ENCODE measurements around the gene KCNIP3.
"Not testable (repeated sequence)": the region's sequence is repeated elsewhere in the genome, so short reads cannot be mapped to it uniquely, and the experiment has no call there.

KCNIP3 gene

GRCh38 chr2:95296880-95297487 lies at the start of gene KCNIP3:
Gene KCNIP3 (plus strand): TSS chr2:95297347. CDS start chr2:95297439, 92 bp downstream.
- peak; percentile 17 for DNase-seq

DNA sequence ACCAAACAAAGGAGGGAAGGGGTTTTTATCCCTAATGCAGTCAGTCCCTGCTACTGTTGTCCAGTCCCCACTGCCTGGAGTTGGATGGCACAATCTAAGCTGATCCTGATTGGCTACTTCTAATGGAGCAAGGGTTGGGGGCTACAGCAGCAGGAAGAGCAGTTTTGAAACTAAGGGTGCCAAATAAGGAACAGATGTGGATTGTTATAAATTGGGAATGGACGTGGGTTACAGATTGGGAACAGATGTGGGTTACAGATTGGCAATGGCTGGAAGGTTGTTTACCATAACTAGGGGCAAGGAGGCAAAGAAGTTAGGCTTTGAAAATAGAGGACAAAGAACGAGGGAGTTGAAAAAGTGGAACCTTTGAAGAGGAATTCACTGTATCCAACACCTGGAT lies 38.9 kb upstream of the KCNIP3 start:
- DNase-seq, result no peak

DNA sequence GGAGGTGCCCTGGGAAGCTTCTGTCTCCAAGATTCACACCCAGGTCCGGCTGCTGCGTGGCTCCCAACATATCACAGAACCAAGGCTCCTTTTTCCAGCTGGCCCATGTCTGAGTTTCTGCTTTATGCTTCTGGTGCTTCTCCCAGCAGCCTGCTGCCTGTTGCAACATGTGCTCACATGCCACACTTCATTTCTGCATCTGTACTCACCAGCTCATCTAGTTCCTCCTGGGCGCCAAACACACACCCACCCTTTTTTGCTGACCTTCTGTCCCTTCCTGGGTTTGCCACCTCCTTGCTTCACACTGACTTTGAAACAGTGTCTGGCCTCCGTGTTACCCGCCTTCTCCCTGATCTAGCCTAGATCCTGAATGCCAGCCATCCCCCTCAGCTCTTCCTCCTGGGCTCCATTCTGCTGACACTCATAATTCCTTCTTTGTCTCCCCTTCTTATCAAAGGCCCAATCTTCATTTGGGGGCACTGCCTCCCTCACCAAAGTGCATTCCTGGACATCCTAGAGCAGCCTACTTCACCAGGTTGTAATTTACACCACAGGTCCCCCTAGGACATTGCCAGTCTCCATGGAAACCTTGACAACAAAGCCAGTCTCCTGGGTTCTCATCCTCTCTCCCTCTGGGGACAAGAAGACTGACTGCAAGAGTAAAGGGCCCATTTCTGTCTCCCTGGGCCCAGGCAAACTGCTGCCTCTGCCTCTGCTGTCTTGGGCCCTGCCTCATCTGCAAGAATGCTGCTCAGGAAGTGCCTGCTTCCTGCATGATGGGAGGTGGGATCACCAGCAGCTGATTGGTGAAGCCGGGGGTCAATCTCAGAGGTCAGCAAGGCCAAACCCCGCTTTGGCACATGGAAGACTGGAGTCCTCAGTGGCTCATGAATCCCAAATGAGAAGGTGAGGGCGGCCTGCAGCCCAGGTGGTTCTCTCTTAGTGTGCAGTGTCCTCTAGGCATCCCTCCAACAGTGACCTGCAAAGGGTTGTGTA lies 36.8 kb upstream of the KCNIP3 start:
- DNase-seq, result no peak

DNA sequence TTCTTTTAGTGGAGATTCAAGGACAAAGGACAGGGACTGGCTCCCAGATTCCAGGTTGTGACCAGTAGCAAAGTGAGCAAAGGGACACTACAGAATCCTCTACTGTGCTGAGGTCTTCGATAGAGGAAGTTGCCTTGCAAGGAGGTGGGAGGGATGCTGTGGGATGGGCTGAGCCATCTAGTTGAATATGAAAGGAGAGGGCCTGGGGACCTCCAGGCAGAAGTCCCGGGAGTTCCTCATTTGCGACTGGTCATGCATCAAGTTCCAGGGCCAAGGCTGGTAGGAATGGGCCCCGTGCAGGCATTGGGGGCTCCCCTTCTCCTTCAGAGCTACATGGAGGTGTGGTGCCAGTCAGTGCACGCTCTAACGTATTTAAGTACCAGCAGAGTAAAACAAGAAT lies 35.5 kb upstream of the KCNIP3 start:
- DNase-seq, result no peak

DNA sequence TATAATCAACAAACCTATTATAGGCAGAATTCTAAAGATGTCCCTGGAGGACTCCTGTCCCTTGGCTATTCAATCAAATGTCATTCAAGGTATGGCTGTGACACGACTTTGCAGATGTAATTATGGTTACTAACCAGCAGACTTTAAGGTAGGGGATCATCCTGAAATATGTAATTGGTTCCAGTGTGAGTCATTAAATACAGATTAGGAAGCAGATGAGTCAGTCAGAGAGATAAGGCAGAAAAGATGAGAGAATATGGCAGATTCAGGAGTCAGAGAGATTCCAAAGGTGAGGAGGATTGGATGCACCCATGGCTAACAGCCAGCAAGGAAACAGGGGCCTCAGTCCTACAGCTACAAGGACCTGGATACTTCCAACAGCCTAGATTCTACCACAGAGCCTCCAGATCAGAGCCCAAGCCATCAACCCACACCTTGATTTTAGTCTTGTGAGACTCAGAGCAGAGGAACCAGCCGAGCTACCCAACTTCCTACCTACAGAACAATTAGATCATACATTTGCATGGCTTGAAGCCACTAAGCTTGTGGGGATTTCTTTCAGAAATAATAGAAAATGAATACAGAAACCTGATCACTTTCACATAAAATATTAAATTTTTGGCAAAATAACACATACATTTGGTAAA lies 34.1 kb upstream of the KCNIP3 start:
- no peak for DNase-seq

GRCh38 chr2:95264624-95265023 lies 32.5 kb upstream of the KCNIP3 start:
- no peak for DNase-seq

GRCh38 chr2:95265182-95265581 lies 32.0 kb upstream of the KCNIP3 start:
- DNase-seq, result no peak

DNA sequence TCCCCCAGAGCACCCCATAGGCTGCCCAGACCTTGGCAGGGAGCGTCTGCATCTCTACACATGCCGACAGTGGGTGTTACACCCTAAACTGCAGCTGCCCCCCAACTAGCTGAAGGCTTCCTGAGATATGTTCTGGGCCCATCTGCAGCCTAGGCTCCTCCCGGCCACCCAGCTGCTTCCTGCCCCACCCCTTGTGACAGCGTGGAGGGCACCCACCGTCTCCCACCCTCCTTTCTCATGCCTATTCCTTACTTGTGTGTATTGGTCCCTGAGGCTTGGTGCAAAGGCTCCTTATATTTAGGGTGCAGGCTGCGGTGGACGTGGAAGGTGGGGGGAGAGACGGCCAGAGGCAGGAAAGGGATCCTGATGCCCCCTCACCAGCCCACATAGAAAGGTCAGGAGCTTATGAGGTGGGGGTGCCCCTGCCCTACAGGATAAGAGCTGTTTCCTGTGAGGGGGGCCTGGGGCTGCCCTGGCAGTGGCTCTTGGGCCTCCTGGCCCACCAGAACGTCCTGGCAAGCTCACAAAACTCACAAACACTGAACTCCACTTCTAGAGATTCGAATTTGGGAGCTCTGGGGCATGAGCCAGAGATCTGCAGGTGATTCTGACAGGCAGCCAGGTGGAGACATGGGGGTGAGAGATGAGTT lies 30.2 kb upstream of the KCNIP3 start:
- no peak for DNase-seq

DNA sequence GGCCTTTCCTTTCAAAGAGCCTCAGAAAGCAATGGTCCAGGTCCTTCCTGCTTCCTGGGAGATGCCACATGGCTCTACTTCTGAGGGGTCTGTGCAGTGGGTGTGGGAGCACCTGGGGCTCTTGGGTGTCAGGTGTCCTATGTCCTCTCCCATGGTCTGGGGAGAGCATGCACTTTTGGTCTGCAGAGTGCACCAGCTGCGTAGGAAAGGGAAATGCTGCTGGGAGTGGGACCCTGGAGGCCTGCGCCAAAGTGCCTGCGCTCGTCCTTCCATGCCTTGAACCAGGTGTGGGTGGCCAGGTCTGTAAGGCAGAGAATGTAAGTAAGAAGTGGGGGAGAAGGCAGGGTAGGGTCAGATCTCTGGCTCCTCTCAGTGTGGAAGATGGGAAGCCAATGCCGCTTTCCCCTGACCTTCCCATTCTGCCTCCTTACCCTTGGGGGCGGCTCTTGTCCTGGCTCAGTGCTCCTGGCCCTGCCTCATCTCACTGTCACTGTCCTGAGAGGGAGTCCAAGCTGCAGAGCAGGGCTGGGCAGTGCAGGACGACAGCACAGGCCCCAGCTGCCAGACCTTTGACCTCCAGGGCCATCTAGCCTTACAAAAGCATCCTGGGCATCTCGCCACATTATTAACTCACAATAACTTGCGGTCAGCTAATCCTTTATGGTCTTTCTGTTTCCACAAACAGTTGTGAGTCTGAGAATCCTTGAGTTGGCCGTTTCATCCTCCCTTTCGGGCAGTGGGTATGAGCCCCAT lies 29.5 kb upstream of the KCNIP3 start:
- no peak for DNase-seq

DNA sequence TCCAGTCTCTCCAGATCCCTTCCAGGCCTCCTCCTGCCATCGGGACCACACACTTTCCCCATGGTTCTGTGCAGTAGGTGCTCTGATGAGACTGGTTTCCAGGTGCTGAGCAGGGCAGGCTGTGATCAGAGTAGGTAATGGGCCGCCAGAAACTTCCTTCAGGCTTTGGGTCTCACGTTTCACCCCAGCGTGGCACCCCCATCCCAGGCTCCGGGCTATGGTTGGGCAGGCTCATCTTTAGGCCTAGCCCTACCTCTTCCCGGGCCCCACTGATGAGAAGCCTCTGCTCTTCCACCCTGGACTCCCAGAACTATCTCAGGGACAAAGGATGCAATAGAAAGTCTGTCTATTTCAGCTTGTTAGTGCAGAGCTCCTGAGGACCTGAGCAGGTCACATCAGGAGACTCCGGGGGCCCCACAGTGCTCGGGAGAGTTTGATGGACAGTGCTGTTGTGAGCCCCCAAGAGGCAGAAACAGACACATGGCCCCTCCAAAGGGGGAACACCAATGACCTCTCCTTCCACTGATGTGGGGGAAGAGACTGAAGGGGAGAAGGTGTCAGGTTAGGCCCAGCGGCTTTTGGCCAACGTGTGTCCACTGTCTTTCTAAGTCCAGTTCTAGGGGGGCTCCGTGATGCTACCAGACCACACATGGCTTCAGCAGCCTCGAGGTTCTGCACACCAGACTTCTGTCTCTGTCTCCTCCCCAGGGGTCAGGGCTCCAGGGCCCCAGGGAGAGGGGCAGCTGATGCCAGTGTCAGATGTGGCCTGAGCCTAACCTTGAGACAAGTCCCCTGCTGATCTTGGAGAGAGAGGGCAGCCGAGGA lies 28.7 kb upstream of the KCNIP3 start:
- DNase-seq, result no peak

- DNase-seq, result no peak
These were observed 28.0 kb upstream of the KCNIP3 start for GRCh38 chr2:95269036-95269680.

DNA sequence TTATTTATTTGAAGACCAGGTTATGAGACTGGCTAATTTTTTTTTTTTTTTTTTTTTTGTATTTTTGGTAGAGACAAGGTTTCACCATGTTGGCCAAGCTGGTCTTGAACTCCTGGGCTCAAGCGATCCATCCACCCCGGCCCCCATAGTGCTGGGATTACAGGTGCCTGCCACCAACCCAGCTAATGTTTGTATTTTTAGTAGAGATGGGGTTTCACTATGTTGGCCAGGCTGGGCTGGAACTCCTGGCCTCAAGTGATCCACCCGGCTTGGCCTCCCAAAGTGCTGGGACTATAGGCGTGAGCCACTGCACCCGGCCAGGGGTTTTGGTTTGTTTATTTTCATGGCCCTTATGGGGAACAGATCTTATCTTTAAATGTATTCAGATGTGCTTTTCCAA lies 27.4 kb upstream of the KCNIP3 start:
- not testable (repeated sequence) for DNase-seq

- no peak for DNase-seq
These were observed 26.5 kb upstream of the KCNIP3 start for GRCh38 chr2:95270541-95271081.

DNA sequence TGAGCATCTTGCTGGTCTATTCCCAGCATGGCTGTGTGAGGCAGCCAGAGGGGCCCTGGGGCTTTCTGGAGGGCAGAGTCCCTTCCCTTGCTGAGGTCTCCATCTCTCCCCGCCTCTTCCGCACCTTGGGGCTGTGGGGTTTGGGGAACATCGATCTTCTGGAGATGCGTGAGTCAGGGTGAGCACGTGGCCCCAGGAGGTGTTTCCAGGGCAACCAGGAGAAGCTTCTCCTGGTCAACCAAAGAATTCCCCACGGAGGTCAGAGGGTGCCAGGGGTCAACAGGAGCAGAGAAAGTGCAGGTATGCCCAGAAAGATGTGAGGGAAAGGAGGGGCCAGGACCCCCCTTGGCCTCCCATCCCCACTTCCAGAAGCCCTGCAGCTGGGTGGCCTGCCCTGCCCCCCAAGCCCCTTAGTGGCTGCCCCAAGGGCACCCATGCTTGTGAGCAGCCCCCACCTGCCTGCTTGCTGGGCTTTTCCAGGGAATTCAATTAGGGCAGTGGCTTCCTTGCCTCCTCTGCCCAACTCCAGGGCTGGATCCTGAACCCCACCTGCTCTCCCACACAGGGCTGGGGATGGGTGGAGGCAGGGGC lies 25.7 kb upstream of the KCNIP3 start:
- no peak for DNase-seq

DNA sequence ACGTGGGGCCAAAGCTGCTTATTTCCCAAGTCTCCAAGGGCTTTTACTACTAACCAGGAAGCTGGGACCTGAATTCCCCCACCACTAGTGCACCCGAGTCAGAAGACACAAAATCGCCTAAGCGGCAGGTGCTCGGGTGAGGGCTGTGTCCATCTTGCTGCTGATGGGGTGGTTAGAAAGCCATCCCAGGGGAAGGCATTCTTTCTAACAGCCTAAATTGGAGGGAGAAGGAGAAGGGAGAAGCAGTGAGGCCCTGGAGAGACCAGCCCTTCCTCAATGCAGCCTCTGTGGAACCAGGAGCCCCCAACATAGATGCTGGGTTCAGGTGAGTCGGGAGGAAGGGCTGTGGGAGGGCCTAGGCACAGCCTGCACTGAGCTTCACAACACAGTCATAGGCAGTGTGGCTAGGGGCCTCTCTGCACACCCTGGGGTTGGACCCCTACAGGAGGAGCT lies 24.8 kb upstream of the KCNIP3 start:
- DNase-seq, result no peak

DNA sequence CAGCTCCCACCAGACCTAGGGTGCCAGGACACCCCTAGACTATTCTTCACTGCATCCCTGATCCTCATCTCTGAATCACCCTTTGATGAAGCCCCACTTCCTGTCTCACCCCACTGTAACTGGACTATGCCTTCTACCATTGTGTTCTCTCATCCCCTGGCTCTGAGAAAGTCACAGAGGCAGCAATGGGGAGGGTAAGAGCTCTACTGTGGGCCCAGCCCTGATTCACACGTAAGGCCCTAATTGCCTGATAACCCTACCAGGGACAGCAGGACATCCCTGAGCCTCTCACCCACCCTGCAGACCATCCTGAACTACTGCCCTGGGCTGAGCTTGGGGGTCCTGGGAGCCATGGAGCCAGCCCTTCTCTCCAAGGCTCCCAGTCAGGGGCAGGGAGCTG lies 24.4 kb upstream of the KCNIP3 start:
- no peak for DNase-seq

- no peak for DNase-seq
These were observed 23.4 kb upstream of the KCNIP3 start for GRCh38 chr2:95273566-95274290.

GRCh38 chr2:95274291-95275150 lies 22.6 kb upstream of the KCNIP3 start, which contains the start of gene PROM2:
Gene PROM2 (plus strand): TSS chr2:95274449. CDS start chr2:95274586, 137 bp downstream.
- DNase-seq, result peak; percentile 33

All from NCI-H510A treated with DMSO at 0.1 percent for 48 hours (cell line).